ENCODE data around the gene MSRB2.

- TF ChIP-seq MAZ (IDR thresholded peaks at IDR 0.05; ENCODE audit: borderline replicate concordance, low read depth, low read length) (no peak), CTCF (IDR thresholded peaks at IDR 0.05) (peak; percentile 25; the same call in 2 of the 3 replicates), POLR2A (IDR thresholded peaks at IDR 0.05; ENCODE audit: low read length) (no peak), REST (IDR thresholded peaks at IDR 0.05) (no peak), MYC (IDR thresholded peaks at IDR 0.05; ENCODE audit: borderline replicate concordance, low read length) (no peak), RFX5 (IDR thresholded peaks at IDR 0.05) (no peak), USF2 (IDR thresholded peaks at IDR 0.05) (no peak), PHF8 (IDR thresholded peaks at IDR 0.05; ENCODE audit: borderline replicate concordance, low read depth) (no peak)
Measured at GRCh38 chr10:23081891-23082290, 13.5 kb upstream of the MSRB2 start.

All from A549 (cell line).